ENCODE measurements around the gene NISCH. TPM values are rescaled to one million over a fixed set of nuclear protein-coding genes. Genes with fewer than 3 reads are reported as not detected.

Gene NISCH
- 67.1 and 97.0 TPM in 2 replicates for total RNA-seq

GRCh38 chr3:52455283-52456168 lies at the start of gene NISCH:
TSS of gene NISCH (plus strand) at chr3:52455604. CDS start at chr3:52455642, 38 bp downstream.

GRCh38 chr3:52444860-52445793 lies 10.3 kb upstream of the NISCH start, which contains the start of gene SEMA3G:
TSS of gene SEMA3G (minus strand) at chr3:52445103. CDS start at chr3:52445027, 76 bp downstream.

GRCh38 chr3:52453496-52454249 lies 1.7 kb upstream of the NISCH start, which contains the start of gene TNNC1:
TSS of gene TNNC1 (minus strand) at chr3:52454041. CDS start at chr3:52454015, 26 bp downstream.

GRCh38 chr3:52494886-52495495 lies 39.6 kb downstream of the NISCH start, which contains the start of gene STAB1:
TSS of gene STAB1 (plus strand) at chr3:52495338. CDS start at chr3:52495414, 76 bp downstream.

GRCh38 chr3:52533623-52534280 lies 78.3 kb downstream of the NISCH start, which contains the start of gene NT5DC2:
TSS of gene NT5DC2 (minus strand) at chr3:52533857. CDS start at chr3:52533737, 120 bp downstream.

GRCh38 chr3:52536369-52537164 lies 81.2 kb downstream of the NISCH start, which contains the start of gene UQCC5:
TSS of gene UQCC5 (plus strand) at chr3:52536605. CDS start at chr3:52536756, 151 bp downstream.

Other genes starting within 250 kb of the NISCH start
- under 0.01 TPM in 1 of 2 replicates, not detected in the other for gene TLR9, start 230.0 kb upstream of the NISCH start, total RNA-seq
- gene TWF2, start 216.4 kb upstream of the NISCH start, total RNA-seq, result 129 and 153 TPM in 2 replicates
- 16.6 and 33.1 TPM in 2 replicates for gene PPM1M, start 209.8 kb upstream of the NISCH start, total RNA-seq
- gene WDR82, start 177.0 kb upstream of the NISCH start, total RNA-seq, result 70.7 and 81.5 TPM in 2 replicates
- 9.5 and 19.8 TPM in 2 replicates for gene GLYCTK, start 167.8 kb upstream of the NISCH start, total RNA-seq
- gene DNAH1, start 139.3 kb upstream of the NISCH start, total RNA-seq, result 2.1 and 4.1 TPM in 2 replicates
- gene BAP1, start 45.6 kb upstream of the NISCH start, total RNA-seq, result 49.4 and 56.6 TPM in 2 replicates
- 2.7 and 5.8 TPM in 2 replicates for gene PHF7, start 44.9 kb upstream of the NISCH start, total RNA-seq
- under 0.01 TPM in 2 replicates for gene SEMA3G, start 10.5 kb upstream of the NISCH start, total RNA-seq
- gene TNNC1, start 1.6 kb upstream of the NISCH start, total RNA-seq, result 0.33 TPM in 1 of 2 replicates, not detected in the other
- 0.44 and 0.62 TPM in 2 replicates for gene STAB1, start 39.7 kb downstream of the NISCH start, total RNA-seq
- gene NT5DC2, start 78.3 kb downstream of the NISCH start, total RNA-seq, result 44.7 and 52.5 TPM in 2 replicates
- gene UQCC5, start 81.0 kb downstream of the NISCH start, total RNA-seq, result 1.8 and 12.6 TPM in 2 replicates
- gene PBRM1, start 230.3 kb downstream of the NISCH start, total RNA-seq, result 93.8 and 96.0 TPM in 2 replicates
- gene GNL3, start 230.4 kb downstream of the NISCH start, total RNA-seq, result 155 and 182 TPM in 2 replicates

Data from uterine smooth muscle cell (primary cell).